Measurements from ENCODE around the gene FUT2.

The FUT2 gene

GRCh38 chr19:48746110-48746509 lies 50.3 kb downstream of the FUT2 start:
- Histone ChIP-seq H4K20me1 (ENCODE audit: insufficient read depth, low read length, poor library complexity, severe bottlenecking) (no peaks in the 10 kb centered on the region), H3K27me3 (ENCODE audit: insufficient read depth, low read length, poor library complexity, severe bottlenecking) (no peaks in the 10 kb centered on the region), H2AFZ (ENCODE audit: low read length) (no peak overlapping the region)

DNA sequence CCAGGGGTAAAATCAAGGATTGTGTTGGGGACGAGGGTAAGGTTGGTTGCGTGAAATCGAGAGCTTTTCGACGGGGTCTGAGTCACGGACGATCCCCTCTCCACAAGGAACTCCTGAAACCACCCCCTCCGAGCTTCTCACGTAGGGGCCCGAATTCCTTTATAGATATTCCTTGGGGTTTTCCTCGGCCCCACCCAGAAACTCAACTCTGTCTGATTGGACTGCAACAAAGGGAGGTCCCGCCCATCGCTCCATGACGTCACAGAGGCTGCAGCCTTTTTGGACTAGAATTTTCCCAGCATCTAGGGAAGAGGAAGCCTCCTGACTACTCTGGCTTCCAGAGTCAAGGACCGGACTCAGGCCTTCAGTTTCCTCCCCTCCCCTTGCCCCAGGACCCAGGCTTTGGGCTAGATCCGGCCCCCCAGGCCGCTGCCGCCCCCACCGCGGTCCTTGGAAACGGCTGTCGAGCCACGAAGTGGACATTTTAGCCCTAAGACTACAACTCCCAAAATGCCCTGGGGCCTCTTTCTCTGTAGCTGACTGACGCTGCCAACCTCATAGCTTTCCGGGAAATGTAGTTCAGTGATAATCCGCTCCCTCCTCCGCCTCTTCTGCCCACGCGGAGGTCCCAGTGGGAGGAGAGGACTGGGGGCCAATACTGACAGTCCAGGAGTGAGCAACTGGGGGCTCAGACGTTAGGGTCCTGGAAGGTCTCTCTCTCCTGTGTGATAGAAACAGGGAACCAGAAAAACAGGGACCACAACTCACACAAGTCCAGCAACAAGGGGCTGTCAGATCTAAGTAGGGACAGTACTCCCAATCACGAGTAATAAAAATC lies 51.2 kb downstream of the FUT2 start, which contains the start of gene IZUMO1:
Gene IZUMO1 (minus strand): TSS at position 172 of the 838 bp plus-strand sequence. CDS start 1,050 bp downstream, outside the sequence.
- Histone ChIP-seq H2AFZ (ENCODE audit: low read length) (no peak within 1 kb of the TSS), H3K9ac (ENCODE audit: low read depth, low read length, poor library complexity, severe bottlenecking) (no peak within 1 kb of the TSS), H3K4me1 (ENCODE audit: insufficient read depth, low read length, poor library complexity, severe bottlenecking) (peaks cover 5% of the 10 kb centered on the region), H3K4me3 (ENCODE audit: low read length, poor library complexity, severe bottlenecking) (no peak within 1 kb of the TSS), H3K9me2 (replicated peaks; ENCODE audit: low read depth, low read length) (no peaks in the 10 kb centered on the region), H3K9me3 (ENCODE audit: insufficient read depth, low read depth, low read length) (no peaks in the 10 kb centered on the region), H4K20me1 (ENCODE audit: insufficient read depth, low read length, poor library complexity, severe bottlenecking) (no peaks in the 10 kb centered on the region), H3K36me3 (ENCODE audit: insufficient read depth, low read length) (no peaks in the 10 kb centered on the region), H3K27me3 (ENCODE audit: insufficient read depth, low read length, poor library complexity, severe bottlenecking) (no peaks in the 10 kb centered on the region), H3K79me2 (ENCODE audit: insufficient read depth, low read length) (no peaks in the 10 kb centered on the region), H3F3A (ENCODE audit: low read depth) (no peaks in the 10 kb centered on the region), H3K4me2 (ENCODE audit: low read depth, low read length, poor library complexity, severe bottlenecking) (no peak within 1 kb of the TSS)
- TF ChIP-seq, protein P1, sequence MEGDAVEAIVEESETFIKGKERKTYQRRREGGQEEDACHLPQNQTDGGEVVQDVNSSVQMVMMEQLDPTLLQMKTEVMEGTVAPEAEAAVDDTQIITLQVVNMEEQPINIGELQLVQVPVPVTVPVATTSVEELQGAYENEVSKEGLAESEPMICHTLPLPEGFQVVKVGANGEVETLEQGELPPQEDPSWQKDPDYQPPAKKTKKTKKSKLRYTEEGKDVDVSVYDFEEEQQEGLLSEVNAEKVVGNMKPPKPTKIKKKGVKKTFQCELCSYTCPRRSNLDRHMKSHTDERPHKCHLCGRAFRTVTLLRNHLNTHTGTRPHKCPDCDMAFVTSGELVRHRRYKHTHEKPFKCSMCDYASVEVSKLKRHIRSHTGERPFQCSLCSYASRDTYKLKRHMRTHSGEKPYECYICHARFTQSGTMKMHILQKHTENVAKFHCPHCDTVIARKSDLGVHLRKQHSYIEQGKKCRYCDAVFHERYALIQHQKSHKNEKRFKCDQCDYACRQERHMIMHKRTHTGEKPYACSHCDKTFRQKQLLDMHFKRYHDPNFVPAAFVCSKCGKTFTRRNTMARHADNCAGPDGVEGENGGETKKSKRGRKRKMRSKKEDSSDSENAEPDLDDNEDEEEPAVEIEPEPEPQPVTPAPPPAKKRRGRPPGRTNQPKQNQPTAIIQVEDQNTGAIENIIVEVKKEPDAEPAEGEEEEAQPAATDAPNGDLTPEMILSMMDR (conservative IDR thresholded peaks at IDR 0.05; ENCODE audit: low read length): no peak
- TF ChIP-seq EZH2phosphoT487 (IDR thresholded peaks at IDR 0.05; ENCODE audit: borderline replicate concordance): no peak

More at GRCh38 chr19:48746110-48746509, 50.3 kb downstream of the FUT2 start:
- H3K4me2 ChIP-seq (ENCODE audit: low read depth, low read length, poor library complexity, severe bottlenecking): no peak overlapping the region
- H3K9me3 ChIP-seq (ENCODE audit: insufficient read depth, low read depth, low read length): no peaks in the 10 kb centered on the region
- H3F3A ChIP-seq (ENCODE audit: low read depth): no peaks in the 10 kb centered on the region
- no peak overlapping the region for H3K9ac ChIP-seq (ENCODE audit: low read depth, low read length, poor library complexity, severe bottlenecking)
- no peaks in the 10 kb centered on the region for H3K79me2 ChIP-seq (ENCODE audit: insufficient read depth, low read length)
- H3K4me3 ChIP-seq (ENCODE audit: low read length, poor library complexity, severe bottlenecking): no peak overlapping the region
- H3K36me3 ChIP-seq (ENCODE audit: insufficient read depth, low read length): no peaks in the 10 kb centered on the region
- no peaks in the 10 kb centered on the region for H3K9me2 ChIP-seq (replicated peaks; ENCODE audit: low read depth, low read length)
- TF ChIP-seq EZH2phosphoT487 (IDR thresholded peaks at IDR 0.05; ENCODE audit: borderline replicate concordance): no peak
- TF ChIP-seq, protein P1 (conservative IDR thresholded peaks at IDR 0.05; ENCODE audit: low read length): no peak
- H3K4me1 ChIP-seq (ENCODE audit: insufficient read depth, low read length, poor library complexity, severe bottlenecking): peaks cover 5% of the 10 kb centered on the region

DNA sequence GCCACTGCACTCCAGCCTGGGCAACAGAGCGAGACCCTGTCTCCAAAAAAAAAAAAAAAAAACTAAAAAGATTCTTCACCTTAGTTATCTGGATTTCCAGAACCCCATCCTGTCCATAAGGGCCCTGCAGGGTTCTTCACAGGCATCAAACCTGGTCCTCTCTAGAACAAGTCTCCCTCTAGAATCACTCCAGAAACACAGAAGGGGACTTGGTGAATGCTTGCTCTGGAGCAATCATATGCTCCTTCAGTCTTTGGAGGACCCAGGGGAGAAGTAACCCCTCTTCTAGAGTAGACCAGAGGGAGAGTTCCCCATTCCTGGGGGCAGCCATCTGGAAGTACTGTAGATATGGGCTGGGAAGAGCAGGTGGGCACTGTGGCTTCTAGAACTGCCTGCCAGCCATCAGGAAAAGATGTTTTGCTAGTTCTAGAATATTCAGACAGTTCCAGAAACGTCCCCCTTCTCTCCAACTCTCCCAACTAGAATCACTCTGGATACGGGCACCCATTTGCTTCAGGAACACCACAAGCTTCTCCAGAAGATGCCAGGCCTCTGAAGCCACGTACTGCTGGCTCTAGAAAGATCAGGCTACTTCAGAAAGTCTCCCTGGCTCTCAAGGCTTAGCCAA lies 53.9 kb downstream of the FUT2 start:
- no peaks in the 10 kb centered on the region for H3K27me3 ChIP-seq (ENCODE audit: insufficient read depth, low read length, poor library complexity, severe bottlenecking)

More for the DNA sequence above, 53.9 kb downstream of the FUT2 start:
- H3K9me2 ChIP-seq (replicated peaks; ENCODE audit: low read depth, low read length): no peaks in the 10 kb centered on the region
- H3K36me3 ChIP-seq (ENCODE audit: insufficient read depth, low read length): no peaks in the 10 kb centered on the region
- H3K4me3 ChIP-seq (ENCODE audit: low read length, poor library complexity, severe bottlenecking): no peak overlapping the region
- no peaks in the 10 kb centered on the region for H3F3A ChIP-seq (ENCODE audit: low read depth)
- H3K9ac ChIP-seq (ENCODE audit: low read depth, low read length, poor library complexity, severe bottlenecking): no peak overlapping the region
- H3K4me2 ChIP-seq (ENCODE audit: low read depth, low read length, poor library complexity, severe bottlenecking): no peak overlapping the region
- TF ChIP-seq EZH2phosphoT487 (IDR thresholded peaks at IDR 0.05; ENCODE audit: borderline replicate concordance): no peak
- TF ChIP-seq, protein P1 (conservative IDR thresholded peaks at IDR 0.05; ENCODE audit: low read length): no peak
- H3K79me2 ChIP-seq (ENCODE audit: insufficient read depth, low read length): no peaks in the 10 kb centered on the region
- no peaks in the 10 kb centered on the region for H4K20me1 ChIP-seq (ENCODE audit: insufficient read depth, low read length, poor library complexity, severe bottlenecking)
- H3K9me3 ChIP-seq (ENCODE audit: insufficient read depth, low read depth, low read length): no peaks in the 10 kb centered on the region
- no peak overlapping the region for H2AFZ ChIP-seq (ENCODE audit: low read length)
- H3K4me1 ChIP-seq (ENCODE audit: insufficient read depth, low read length, poor library complexity, severe bottlenecking): peaks cover under 1% of the 10 kb centered on the region

Measured in Loucy (cell line).